ENCODE measurements around the gene SLC35E4. TPM values are rescaled to one million over a fixed set of nuclear protein-coding genes. Genes with fewer than 3 reads are reported as not detected.

Gene SLC35E4
- total and polyA plus RNA-seq, 2 donors (not counting 1 experiment from before 2014, with no cell fraction given) = 0.39 to 3.4 TPM

GRCh38 chr22:30685178-30685577, 49.6 kb downstream of the SLC35E4 start:
- Histone ChIP-seq H3K36me3 (replicated peaks in 1 of 2; ENCODE audit: control extremely low read depth in 1 of 2, control insufficient read depth in 1 of 2, extremely low read depth in 1 of 2, insufficient read depth in 2 of 2, low read length in 1 of 2) (no peaks in the 10 kb centered on the region), H3K9me3 (ENCODE audit: control extremely low read depth in 1 of 3, control insufficient read depth in 2 of 3, insufficient read depth in 1 of 3, low read length in 2 of 3) (no peaks in the 10 kb centered on the region), H3K27me3 (replicated peaks in 1 of 4; ENCODE audit: control extremely low read depth in 1 of 4, control insufficient read depth in 3 of 4, insufficient read depth in 4 of 4, low read length in 3 of 4) (peaks cover 0 to 3% (median 0%) of the 10 kb centered on the region in 4 experiments), H3K79me2 (ENCODE audit: control insufficient read depth, insufficient read depth, low read length) (no peaks in the 10 kb centered on the region), H3K27ac (ENCODE audit: low read length in 2 of 2) (no peak overlapping the region), H3K4me2 (replicated peaks; ENCODE audit: low read depth, low read length, poor library complexity, severe bottlenecking) (no peak overlapping the region), H3K4me3 (ENCODE audit: control extremely low read depth in 1 of 5, extremely low read depth in 1 of 5, insufficient read depth in 1 of 5, low read depth in 2 of 5, low read length in 4 of 5) (no peak overlapping the region), H3K9ac (ENCODE audit: low read length) (no peak overlapping the region), H3K4me1 (ENCODE audit: control insufficient read depth in 2 of 2, insufficient read depth in 2 of 2, low read length in 2 of 2) (no peaks in the 10 kb centered on the region), H2AFZ (ENCODE audit: insufficient read depth, low read depth, low read length, poor library complexity, severe bottlenecking) (no peak overlapping the region), H4K20me1 (ENCODE audit: control insufficient read depth, insufficient read depth, low read length, poor library complexity, severe bottlenecking) (no peaks in the 10 kb centered on the region)
- Mint-ChIP-seq H3K4me3 (no peak overlapping the region), H3K4me1 (no peaks in the 10 kb centered on the region), H3K9me3 (ENCODE audit: insufficient read depth) (no peaks in the 10 kb centered on the region), H3K27ac (no peak overlapping the region), H3K27me3 (peaks cover 14% of the 10 kb centered on the region)
- no peak for ATAC-seq (ENCODE audit: low read depth)
- no peak for DNase-seq
- CTCF ChIA-PET = no interaction called here
- POLR2A ChIA-PET = no interaction called here
- WGBS (ENCODE audit: insufficient coverage) = 100% methylated on average over 6 of the region's 7 CpGs
- intact Hi-C loops (cut with micrococcal nuclease) = no loop called here
- TF ChIP-seq CTCF (IDR thresholded peaks at IDR 0.05) (no peak), EZH2 (IDR thresholded peaks at IDR 0.05; ENCODE audit: borderline replicate concordance, insufficient read depth, low read depth, low read length, poor library complexity, severe bottlenecking) (no peak)

GRCh38 chr22:30687358-30687757, 51.8 kb downstream of the SLC35E4 start:
- Mint-ChIP-seq H3K4me3 (no peak overlapping the region), H3K4me1 (no peaks in the 10 kb centered on the region), H3K9me3 (ENCODE audit: insufficient read depth) (no peaks in the 10 kb centered on the region), H3K27me3 (peaks cover 28% of the 10 kb centered on the region), H3K27ac (no peak overlapping the region)
- Histone ChIP-seq H2AFZ (ENCODE audit: insufficient read depth, low read depth, low read length, poor library complexity, severe bottlenecking) (no peak overlapping the region), H3K4me1 (ENCODE audit: control insufficient read depth in 2 of 2, insufficient read depth in 2 of 2, low read length in 2 of 2) (no peaks in the 10 kb centered on the region), H3K4me3 (ENCODE audit: control extremely low read depth in 1 of 5, extremely low read depth in 1 of 5, insufficient read depth in 1 of 5, low read depth in 2 of 5, low read length in 4 of 5) (no peak overlapping the region), H3K27me3 (replicated peaks in 1 of 4; ENCODE audit: control extremely low read depth in 1 of 4, control insufficient read depth in 3 of 4, insufficient read depth in 4 of 4, low read length in 3 of 4) (peaks cover 0 to 11% (median 1%) of the 10 kb centered on the region in 4 experiments), H3K4me2 (replicated peaks; ENCODE audit: low read depth, low read length, poor library complexity, severe bottlenecking) (no peak overlapping the region), H3K79me2 (ENCODE audit: control insufficient read depth, insufficient read depth, low read length) (no peaks in the 10 kb centered on the region), H3K9me3 (ENCODE audit: control extremely low read depth in 1 of 3, control insufficient read depth in 2 of 3, insufficient read depth in 1 of 3, low read length in 2 of 3) (no peaks in the 10 kb centered on the region), H4K20me1 (ENCODE audit: control insufficient read depth, insufficient read depth, low read length, poor library complexity, severe bottlenecking) (no peaks in the 10 kb centered on the region), H3K27ac (ENCODE audit: low read length in 2 of 2) (no peak overlapping the region), H3K9ac (ENCODE audit: low read length) (no peak overlapping the region), H3K36me3 (replicated peaks in 1 of 2; ENCODE audit: control extremely low read depth in 1 of 2, control insufficient read depth in 1 of 2, extremely low read depth in 1 of 2, insufficient read depth in 2 of 2, low read length in 1 of 2) (no peaks in the 10 kb centered on the region)
- 85% methylated on average over 2 of the region's 4 CpGs for WGBS (ENCODE audit: insufficient coverage)
- intact Hi-C loops (cut with micrococcal nuclease) = no loop called here
- CTCF ChIA-PET = no interaction called here
- ATAC-seq (ENCODE audit: low read depth) (no peak), DNase-seq (no peak)
- POLR2A ChIA-PET = no interaction called here
- no peak for TF ChIP-seq EZH2 (IDR thresholded peaks at IDR 0.05; ENCODE audit: borderline replicate concordance, insufficient read depth, low read depth, low read length, poor library complexity, severe bottlenecking)
- TF ChIP-seq CTCF (IDR thresholded peaks at IDR 0.05) = no peak
